NCI-H524 treated with DMSO at 0.1 percent for 48 hours (cell line): ENCODE results near the gene SUMO3.

ENCODE experiments used
- DNase-seq: peaks from one replicate; lab custom pipeline; 2025; lab: John Stamatoyannopoulos, UW

The SUMO3 gene

DNA sequence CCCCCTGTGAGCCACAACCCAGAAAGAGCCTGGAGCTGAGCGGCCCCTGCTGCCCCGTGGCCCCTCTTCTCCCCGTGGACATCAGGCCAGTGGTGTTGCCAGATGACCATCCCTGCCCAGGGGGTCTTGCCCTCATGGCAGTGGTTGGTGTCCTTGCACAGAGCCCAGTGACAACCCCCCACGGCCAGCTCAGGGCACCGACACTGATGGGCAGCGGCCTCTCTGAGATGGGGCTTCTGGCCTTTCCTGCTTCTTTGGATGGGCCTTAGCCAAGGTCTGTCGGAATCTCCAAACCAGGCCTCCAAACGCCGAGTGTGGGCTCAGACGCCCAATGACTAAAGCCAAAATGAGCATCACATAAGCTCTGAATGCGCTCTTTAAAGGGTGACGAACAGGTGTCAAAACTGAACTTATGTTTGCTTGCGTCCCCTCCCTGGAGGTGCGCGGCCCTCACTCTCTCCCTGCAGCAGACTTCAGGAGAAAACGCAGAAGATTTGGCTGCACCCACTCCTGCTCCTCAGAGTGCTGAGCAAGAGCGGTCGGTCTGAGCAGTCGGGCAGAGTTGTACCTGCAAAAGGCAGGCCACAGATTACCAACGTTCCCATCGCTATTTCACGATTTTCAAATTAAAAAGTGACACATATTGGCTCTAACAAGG is 58.1 kb downstream of the SUMO3 start:
- no peak for DNase-seq

DNA sequence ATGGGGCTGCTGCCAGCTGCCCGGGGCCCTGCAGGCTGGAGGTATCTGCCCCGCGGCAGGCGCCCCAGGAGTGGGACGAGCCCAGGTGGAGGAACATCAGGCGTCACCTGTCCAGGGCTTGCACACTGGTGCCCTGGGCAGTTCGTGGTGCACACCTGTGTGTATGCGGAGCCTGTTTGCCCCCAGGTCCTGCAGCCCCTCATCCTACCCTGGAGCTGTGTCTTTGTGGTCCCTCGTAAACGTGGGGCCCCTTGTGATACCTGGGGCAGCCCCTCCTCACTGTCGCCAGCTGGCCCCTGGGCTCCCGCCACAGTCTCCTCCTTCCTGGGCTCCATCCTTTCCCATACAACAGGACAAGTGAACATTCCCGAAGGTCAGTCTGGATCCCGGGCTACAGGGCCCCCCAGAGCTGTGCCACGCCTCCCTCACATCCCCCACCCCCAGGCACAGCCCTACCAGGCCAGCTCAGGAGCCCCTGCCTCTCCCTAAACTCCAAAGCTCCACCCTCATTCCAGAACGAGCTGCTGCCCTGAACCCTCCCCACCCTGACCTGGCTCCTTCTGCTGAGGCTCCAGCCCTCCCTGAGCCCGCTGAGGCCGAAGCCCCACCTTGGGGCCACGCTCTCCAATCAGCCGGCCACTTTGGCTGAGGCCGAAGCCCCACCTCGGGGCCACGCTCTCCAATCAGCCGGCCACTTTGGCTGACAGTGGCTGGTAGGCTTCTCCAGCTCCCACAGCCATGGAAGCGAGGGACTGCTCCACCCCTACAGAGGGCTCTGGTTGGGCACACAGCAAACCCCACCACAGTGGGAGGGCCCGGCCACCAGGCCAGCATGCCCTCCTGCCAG is 58.9 kb downstream of the SUMO3 start:
- no peak for DNase-seq

DNA sequence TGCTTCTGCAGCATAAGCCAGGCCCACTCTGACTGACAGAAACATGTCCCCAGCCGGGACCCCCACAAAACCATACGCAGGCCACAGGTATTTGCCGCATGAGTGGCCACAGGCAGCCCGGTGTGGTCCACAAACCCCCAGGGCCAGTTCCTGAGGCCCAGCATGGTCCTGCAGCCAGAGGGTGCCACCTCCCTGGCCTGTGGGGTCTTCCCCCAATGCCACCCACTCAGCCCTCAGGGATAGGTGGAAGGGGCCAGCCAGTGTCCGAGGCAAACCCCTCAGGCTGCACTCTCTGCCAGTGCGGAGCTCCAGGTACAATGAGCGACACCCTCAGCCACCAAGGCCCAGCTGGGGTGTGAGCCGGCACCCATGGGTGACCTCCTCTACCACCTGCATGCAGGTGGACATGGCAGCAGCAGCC is 59.7 kb downstream of the SUMO3 start:
- no peak for DNase-seq

DNA sequence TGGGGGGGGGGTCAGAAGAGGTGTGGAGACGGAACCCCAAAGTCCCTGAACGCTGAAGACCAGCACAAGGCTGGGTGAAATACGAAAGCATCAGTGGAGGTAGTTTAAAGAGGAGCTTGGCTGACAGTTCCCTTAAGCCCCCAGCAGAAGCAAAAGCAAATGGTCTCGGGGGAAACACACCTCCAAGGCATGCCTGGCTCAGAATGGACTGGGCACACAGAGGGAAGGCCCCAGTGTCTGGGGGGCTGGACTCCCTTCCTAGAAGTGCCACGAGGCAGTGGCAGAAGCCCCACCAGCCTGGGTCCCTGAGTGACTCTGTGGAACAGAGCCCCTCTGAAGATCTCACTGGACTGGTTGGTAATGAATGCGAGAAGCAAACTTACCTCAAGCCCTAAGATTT is 60.1 kb downstream of the SUMO3 start:
- DNase-seq = no peak

DNA sequence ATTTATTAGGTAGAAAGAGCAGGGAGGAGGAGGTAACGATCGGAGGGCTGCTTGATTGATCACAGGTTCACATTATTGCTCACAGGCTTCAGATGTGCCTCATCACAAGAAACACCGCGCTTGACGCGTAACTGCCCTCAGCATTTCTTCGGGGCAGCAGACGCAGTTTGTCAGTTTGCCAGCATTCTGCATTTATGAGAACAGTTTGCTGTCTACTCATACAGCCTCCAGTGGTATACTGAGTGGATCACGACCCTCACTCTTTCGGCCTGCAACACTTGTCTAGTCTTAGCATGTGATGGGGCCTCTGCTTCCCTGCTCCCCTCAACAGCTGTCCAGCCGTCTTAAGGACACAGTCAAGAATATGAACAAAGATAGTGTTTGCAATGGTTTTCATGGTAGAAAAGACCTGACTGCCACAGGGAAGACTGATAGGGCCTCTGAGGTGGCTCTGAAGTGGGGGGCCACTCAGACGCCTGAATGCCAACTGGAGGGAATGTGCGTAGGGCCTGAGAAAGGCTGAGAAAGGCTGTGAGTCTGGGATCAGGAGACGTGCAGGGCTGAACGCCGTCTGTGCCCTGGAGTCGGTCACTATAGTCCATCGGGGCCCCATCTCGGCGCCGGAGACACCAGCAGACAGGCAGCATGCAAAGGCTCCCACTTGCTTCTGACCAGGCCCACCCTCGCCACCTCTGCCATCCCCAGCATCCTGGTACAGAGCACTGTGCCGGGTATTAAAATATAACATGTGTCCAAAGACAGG is 61.3 kb downstream of the SUMO3 start:
- no peak for DNase-seq
